T follicular helper cell (primary cell): Measurements from ENCODE around the gene TLE4.
"Not testable (repeated sequence)": the region's sequence is repeated elsewhere in the genome, so short reads cannot be mapped to it uniquely, and the experiment has no call there.

Source experiments
- DNase-seq: peaks from one replicate; pipeline ENCODE4 v3.0.0-alpha.2; 2020; ENCODE audit warnings: low read depth

The TLE4 gene

GRCh38 chr9:79633558-79633957 lies 61.8 kb downstream of the TLE4 start:
- DNase-seq = no peak

- DNase-seq = no peak
Observed at GRCh38 chr9:79637177-79637925, 65.6 kb downstream of the TLE4 start.

GRCh38 chr9:79638806-79639205 lies 67.0 kb downstream of the TLE4 start:
- DNase-seq = no peak

GRCh38 chr9:79639354-79639753 lies 67.6 kb downstream of the TLE4 start:
- DNase-seq = no peak

GRCh38 chr9:79640067-79640466 lies 68.3 kb downstream of the TLE4 start:
- DNase-seq = not testable (repeated sequence)

- DNase-seq = no peak
Observed at GRCh38 chr9:79641070-79641469, 69.3 kb downstream of the TLE4 start.

GRCh38 chr9:79642671-79643070 lies 70.9 kb downstream of the TLE4 start:
- DNase-seq = no peak

GRCh38 chr9:79644048-79644447 lies 72.3 kb downstream of the TLE4 start:
- DNase-seq = no peak

- no peak for DNase-seq
Observed at GRCh38 chr9:79644601-79645000, 72.8 kb downstream of the TLE4 start.

- DNase-seq = no peak
Observed at GRCh38 chr9:79645110-79645509, 73.3 kb downstream of the TLE4 start.

- DNase-seq = no peak
Observed at GRCh38 chr9:79646096-79646495, 74.3 kb downstream of the TLE4 start.

GRCh38 chr9:79651251-79651795 lies 79.6 kb downstream of the TLE4 start:
- DNase-seq = no peak

- no peak for DNase-seq
Observed at GRCh38 chr9:79652598-79652997, 80.8 kb downstream of the TLE4 start.

GRCh38 chr9:79654591-79655382 lies 83.0 kb downstream of the TLE4 start:
- not testable (repeated sequence) for DNase-seq

- DNase-seq = no peak
Observed at GRCh38 chr9:79655551-79655950, 83.8 kb downstream of the TLE4 start.

GRCh38 chr9:79656169-79656568 lies 84.4 kb downstream of the TLE4 start:
- no peak for DNase-seq

GRCh38 chr9:79657891-79658290 lies 86.1 kb downstream of the TLE4 start:
- no peak for DNase-seq

GRCh38 chr9:79658926-79659325 lies 87.2 kb downstream of the TLE4 start:
- no peak for DNase-seq

GRCh38 chr9:79660615-79661014 lies 88.8 kb downstream of the TLE4 start:
- no peak for DNase-seq

GRCh38 chr9:79661279-79661678 lies 89.5 kb downstream of the TLE4 start:
- no peak for DNase-seq

- DNase-seq = no peak
Observed at GRCh38 chr9:79661886-79662536, 90.2 kb downstream of the TLE4 start.

- DNase-seq = no peak
Observed at GRCh38 chr9:79662537-79662956, 90.8 kb downstream of the TLE4 start.

GRCh38 chr9:79663300-79663699 lies 91.5 kb downstream of the TLE4 start:
- DNase-seq = no peak
